IMR-90 (cell line): ENCODE data around the gene POMT2. TPM values are rescaled to one million over a fixed set of nuclear protein-coding genes. Genes with fewer than 3 reads are reported as not detected.

Source experiments
- ATAC-seq: fragments of 200-7000 bp; cut with Tn5 transposase; 2 replicates; pipeline ENCODE4 v1.9.1; 2020; ENCODE audit warnings: low read depth, mild to moderate bottlenecking, moderate library complexity
- BruUV-seq: library from RNA; stranded (reverse); fragments of 400-500 nt; replicated peaks from 2 replicates; lab custom pipeline; 2021; lab: Mats Ljungman, UMichigan
- CTCF ChIA-PET: fragments of 300-600 bp; formaldehyde crosslinking; extraction: SDS; loops from one replicate; lab custom pipeline; 2021; ENCODE audit warnings: antibody characterized with exemption; lab: Yijun Ruan, JAX
- POLR2A ChIA-PET: fragments of 300-600 bp; sonication (Branson Sonifier 250); formaldehyde crosslinking; loops from one replicate; lab custom pipeline; 2022; ENCODE audit warnings: antibody characterized with exemption; ENCODE audit not compliant: unreplicated experiment; lab: Charles Lee
- DNase-seq: peaks from one replicate; pipeline ENCODE4 v3.0.0; 2013
- H2AFZ ChIP-seq: replicated peaks from 2 replicates; pipeline ENCODE3; 2013; ENCODE audit warnings: low read length, mild to moderate bottlenecking; ENCODE audit not compliant: poor library complexity
- H2AK5ac ChIP-seq: 2 replicates; pipeline ENCODE4 v1.6.1; 2013; ENCODE audit warnings: low read depth, low read length, inconsistent platforms
- H2AK9ac ChIP-seq: replicated peaks from 2 replicates; pipeline ENCODE3; 2013; ENCODE audit warnings: mild to moderate bottlenecking, low read depth, low read length, moderate library complexity; ENCODE audit not compliant: poor library complexity
- H2BK120ac ChIP-seq: 2 replicates; pipeline ENCODE4 v1.6.1; 2013; ENCODE audit warnings: low read depth, low read length, inconsistent platforms
- H2BK15ac ChIP-seq: 3 replicates; pipeline ENCODE4 v1.6.1; 2013; ENCODE audit warnings: low read depth, low read length, inconsistent platforms
- H2BK20ac ChIP-seq: 2 replicates; pipeline ENCODE4 v1.6.1; 2013; ENCODE audit warnings: low read depth, mild to moderate bottlenecking, inconsistent platforms, low read length, moderate library complexity
- H2BK5ac ChIP-seq: 2 replicates; pipeline ENCODE4 v1.6.1; 2013; ENCODE audit warnings: mild to moderate bottlenecking, low read depth, low read length, inconsistent platforms; ENCODE audit not compliant: poor library complexity, severe bottlenecking
- H3K14ac ChIP-seq: replicated peaks from 2 replicates; pipeline ENCODE4 v1.6.1; 2013; ENCODE audit warnings: low read depth, low read length, inconsistent platforms
- H3K18ac ChIP-seq: 2 replicates; pipeline ENCODE4 v1.6.1; 2013; ENCODE audit warnings: low read depth, low read length, control low read depth
- H3K23ac ChIP-seq: 2 replicates; pipeline ENCODE4 v1.6.1; 2013; ENCODE audit warnings: low read depth, low read length, inconsistent platforms
- H3K27ac ChIP-seq: 2 replicates; pipeline ENCODE4 v1.5.1; 2013; ENCODE audit warnings: mild to moderate bottlenecking, control low read depth, low read length; ENCODE audit not compliant: insufficient read depth
- H3K27me3 ChIP-seq: 2 replicates; pipeline ENCODE4 v1.6.1; 2013; ENCODE audit warnings: low read length; ENCODE audit not compliant: control insufficient read depth, insufficient read depth
- H3K36me3 ChIP-seq: 2 replicates; pipeline ENCODE4 v1.6.1; 2013; ENCODE audit warnings: low read length, mixed read lengths; ENCODE audit not compliant: control insufficient read depth, insufficient read depth
- H3K4ac ChIP-seq: 2 replicates; pipeline ENCODE4 v1.6.1; 2013; ENCODE audit warnings: low read depth, low read length, inconsistent platforms
- H3K4me1 ChIP-seq: 2 replicates; pipeline ENCODE4 v1.6.1; 2013; ENCODE audit warnings: low read length, mixed read lengths; ENCODE audit not compliant: control insufficient read depth, insufficient read depth
- H3K4me2 ChIP-seq: 2 replicates; pipeline ENCODE4 v1.6.1; 2013; ENCODE audit warnings: low read depth, mild to moderate bottlenecking, control low read depth, low read length, moderate library complexity
- H3K4me3 ChIP-seq: 2 replicates; pipeline ENCODE4 v1.5.1; 2013; ENCODE audit warnings: low read depth, mild to moderate bottlenecking, control low read depth, low read length, moderate library complexity; ENCODE audit not compliant: insufficient read depth
- H3K56ac ChIP-seq: 2 replicates; pipeline ENCODE4 v1.6.1; 2013; ENCODE audit warnings: low read length, inconsistent platforms; ENCODE audit not compliant: insufficient read depth; ENCODE audit errors: extremely low read depth
- H3K79me1 ChIP-seq, 2 experiments: 2 replicates each; pipeline ENCODE4 v1.6.1; 2013; ENCODE audit warnings: low read length in 2 of 2, inconsistent platforms in 1 of 2, low read depth in 1 of 2
- H3K9ac ChIP-seq: 2 replicates; pipeline ENCODE4 v1.6.1; 2013; ENCODE audit warnings: low read depth, low read length, control low read depth
- H3K9me1 ChIP-seq: 2 replicates; pipeline ENCODE4 v1.6.1; 2013; ENCODE audit warnings: low read length, inconsistent platforms; ENCODE audit not compliant: insufficient read depth
- H3K9me3 ChIP-seq: 2 replicates; pipeline ENCODE4 v1.6.1; 2013; ENCODE audit warnings: low read length; ENCODE audit not compliant: control insufficient read depth, insufficient read depth
- H4K20me1 ChIP-seq: 2 replicates; pipeline ENCODE4 v1.6.1; 2013; ENCODE audit warnings: low read length, inconsistent platforms; ENCODE audit not compliant: insufficient read depth
- H4K5ac ChIP-seq: 2 replicates; pipeline ENCODE4 v1.6.1; 2013; ENCODE audit warnings: mild to moderate bottlenecking, low read depth, low read length, control low read depth
- H4K8ac ChIP-seq, 2 experiments: 2 replicates each; pipeline ENCODE4 v1.6.1; 2013; ENCODE audit warnings: low read depth in 2 of 2, low read length in 2 of 2, control low read depth in 1 of 2, inconsistent platforms in 1 of 2
- H4K91ac ChIP-seq: 2 replicates; pipeline ENCODE4 v1.6.1; 2013; ENCODE audit warnings: low read depth, low read length, inconsistent platforms; ENCODE audit not compliant: insufficient read depth
- BHLHE40 ChIP-seq: fragments of 150-350 bp; IDR thresholded peaks from 2 replicates; pipeline ENCODE4 v1.6.1; 2016; ENCODE audit warnings: mild to moderate bottlenecking, low read depth, low read length
- CEBPB ChIP-seq: IDR thresholded peaks from 2 replicates; pipeline ENCODE4 v1.6.1; 2012; ENCODE audit warnings: low read depth, low read length, improper control_type of control experiment
- CHD1 ChIP-seq: IDR thresholded peaks from 2 replicates; pipeline ENCODE4 v1.6.1; 2012; ENCODE audit warnings: low read depth, low read length, improper control_type of control experiment
- CTCF ChIP-seq: conservative IDR thresholded peaks from 2 replicates; pipeline ENCODE4 v1.5.1; 2012; ENCODE audit warnings: mild to moderate bottlenecking, low read depth, low read length, improper control_type of control experiment
- ELK1 ChIP-seq: fragments of 150-350 bp; IDR thresholded peaks from 2 replicates; pipeline ENCODE4 v1.6.1; 2016; ENCODE audit warnings: low read depth, mild to moderate bottlenecking, low read length, moderate library complexity, borderline replicate concordance
- FOS ChIP-seq: fragments of 150-350 bp; IDR thresholded peaks from 2 replicates; pipeline ENCODE4 v1.6.1; 2016; ENCODE audit warnings: low read depth, low read length
- MAFK ChIP-seq: IDR thresholded peaks from 2 replicates; pipeline ENCODE4 v1.6.1; 2012; ENCODE audit warnings: low read depth, low read length, improper control_type of control experiment
- MAZ ChIP-seq: IDR thresholded peaks from 2 replicates; pipeline ENCODE4 v1.6.1; 2012; ENCODE audit warnings: low read depth, mild to moderate bottlenecking, low read length, improper control_type of control experiment, moderate library complexity, borderline replicate concordance
- MXI1 ChIP-seq: IDR thresholded peaks from 2 replicates; pipeline ENCODE4 v1.6.1; 2012; ENCODE audit warnings: low read depth, mild to moderate bottlenecking, low read length, moderate library complexity, borderline replicate concordance
- NFE2L2 ChIP-seq: fragments of 150-350 bp; IDR thresholded peaks from 2 replicates; pipeline ENCODE4 v1.6.1; 2016; ENCODE audit warnings: low read depth, mild to moderate bottlenecking, low read length
- POLR2A ChIP-seq: IDR thresholded peaks from 2 replicates; pipeline ENCODE4 v1.6.1; 2012; ENCODE audit warnings: mild to moderate bottlenecking, low read depth, low read length
- RAD21 ChIP-seq: IDR thresholded peaks from 2 replicates; pipeline ENCODE4 v1.6.1; 2012; ENCODE audit warnings: low read length, improper control_type of control experiment
- RCOR1 ChIP-seq: IDR thresholded peaks from 2 replicates; pipeline ENCODE4 v1.6.1; 2012; ENCODE audit warnings: mild to moderate bottlenecking, low read length, improper control_type of control experiment; ENCODE audit not compliant: insufficient replicate concordance
- RFX5 ChIP-seq: IDR thresholded peaks from 2 replicates; pipeline ENCODE4 v1.8.0; 2012; ENCODE audit warnings: low read depth, mild to moderate bottlenecking, low read length, moderate library complexity
- SMC3 ChIP-seq: fragments of 150-350 bp; IDR thresholded peaks from 2 replicates; pipeline ENCODE4 v1.6.1; 2016; ENCODE audit warnings: low read depth, mild to moderate bottlenecking, antibody characterized with exemption, low read length, moderate library complexity
- USF2 ChIP-seq: fragments of 150-350 bp; IDR thresholded peaks from 2 replicates; pipeline ENCODE4 v1.6.1; 2017; ENCODE audit warnings: mild to moderate bottlenecking, antibody characterized with exemption, low read length, low read depth
- WGBS, 2 experiments: methylation state at CpG; one replicate each; pipeline versions ENCODE4 v1.1.5 to v1.1.7; 2013; ENCODE audit warnings: missing lambda C conversion rate in 2 of 2; ENCODE audit not compliant: insufficient read length in 1 of 2; ENCODE audit errors: extremely low coverage in 2 of 2; 5-methylcytosine and 5-hydroxymethylcytosine counted together
- dilution Hi-C: fragments of 300-500 bp; cut with HindIII; formaldehyde crosslinking; loops from one replicate; pipeline ENCODE4 v1.14.3; 2018; ENCODE audit warnings: low sequenced_read_pairs; ENCODE audit not compliant: unreplicated experiment
- in situ Hi-C: fragments of 300-500 bp; cut with MboI; formaldehyde crosslinking; loops from 3 replicates; pipeline ENCODE4 v1.14.3; 2019; ENCODE audit warnings: low sequenced_read_pairs, inconsistent platforms, mixed read lengths
- intact Hi-C: fragments of 100-400 bp; cut with micrococcal nuclease; formaldehyde crosslinking; loops from 2 replicates; pipeline ENCODE4 v1.10.0; 2022
- polyA plus RNA-seq, 3 experiments: library from polyadenylated mRNA; depleted of rRNA; stranded (reverse); fragments of >200 nt; gene quantifications; 2 replicates each; pipeline ENCODE4 v1.2.3, GENCODE V29; 2012; ENCODE audit warnings: low replicate concordance in 1 of 3
- total RNA-seq: library from RNA; depleted of rRNA; stranded (reverse); fragments of >200 nt; gene quantifications from 2 replicates; pipeline ENCODE4 v1.2.3, GENCODE V29; 2012

Gene POMT2
- total and polyA plus RNA-seq, 2 of the 4 experiments (the other 2 are of a cell fraction) = 6.5 to 13.0 TPM

GRCh38 chr14:77355811-77356210, 35.1 kb upstream of the POMT2 start:
- Histone ChIP-seq H3K23ac (no peak overlapping the region), H3K27me3 (no peaks in the 10 kb centered on the region), H4K20me1 (no peaks in the 10 kb centered on the region), H2AK9ac (no peak overlapping the region), H2BK15ac (no peak overlapping the region), H3K36me3 (no peaks in the 10 kb centered on the region), H2BK5ac (no peak overlapping the region), H4K5ac (no peak overlapping the region), H3K56ac (no peak overlapping the region), H2BK120ac (no peak overlapping the region), H2BK20ac (no peak overlapping the region), H3K4ac (no peak overlapping the region), H3K27ac (no peak overlapping the region), H2AK5ac (no peak overlapping the region), H4K8ac (no peak overlapping the region), H3K9ac (no peak overlapping the region), H2AFZ (no peak overlapping the region), H3K14ac (no peak overlapping the region), H3K4me2 (no peak overlapping the region), H3K79me1 (no peaks in the 10 kb centered on the region; a peak in 1 of 4 replicates), H3K4me3 (no peak overlapping the region), H3K9me3 (no peaks in the 10 kb centered on the region), H3K4me1 (no peaks in the 10 kb centered on the region; the same call in 1 of the 2 replicates), H3K18ac (no peak overlapping the region), H4K91ac (no peak overlapping the region), H3K9me1 (no peaks in the 10 kb centered on the region)
- no TSS peak for BruUV-seq
- in situ Hi-C loops = no loop called here
- 100% methylated on average over 3 of the region's 4 CpGs; no CpG with 5 or more reads in 1 of the 2 experiments for WGBS, 2 experiments
- dilution Hi-C loops = no loop called here
- no peak for ATAC-seq
- ChIA-PET POLR2A (no interaction called here), CTCF (no interaction called here)
- no peak for TF ChIP-seq RAD21
- no peak for TF ChIP-seq SMC3
- no peak for TF ChIP-seq RCOR1
- no peak for TF ChIP-seq RFX5
- TF ChIP-seq CEBPB = no peak
- TF ChIP-seq CTCF = no peak
- TF ChIP-seq USF2 = no peak
- no peak for TF ChIP-seq MAFK
- no peak for TF ChIP-seq MXI1
- no peak for TF ChIP-seq MAZ
- no peak for TF ChIP-seq FOS
- TF ChIP-seq POLR2A = no peak
- no peak for TF ChIP-seq NFE2L2
- TF ChIP-seq CHD1 = no peak
- TF ChIP-seq ELK1 = no peak
- TF ChIP-seq BHLHE40 = no peak
- intact Hi-C loops = no loop called here
- no peak for DNase-seq
